Stimulated activated CD4-positive, alpha-beta T cell treated with anti-CD3 and anti-CD28 coated beads, Interleukin-4, amount 100 ng/mL, for 4 hours (primary cell): ENCODE results near the gene PLCXD3.
"Not testable (repeated sequence)": the region's sequence is repeated elsewhere in the genome, so short reads cannot be mapped to it uniquely, and the experiment has no call there.

ENCODE experiments used
- DNase-seq, 2 experiments: peaks; one replicate each; pipeline ENCODE4 v3.0.0-alpha.2; 2020

Gene PLCXD3

DNA sequence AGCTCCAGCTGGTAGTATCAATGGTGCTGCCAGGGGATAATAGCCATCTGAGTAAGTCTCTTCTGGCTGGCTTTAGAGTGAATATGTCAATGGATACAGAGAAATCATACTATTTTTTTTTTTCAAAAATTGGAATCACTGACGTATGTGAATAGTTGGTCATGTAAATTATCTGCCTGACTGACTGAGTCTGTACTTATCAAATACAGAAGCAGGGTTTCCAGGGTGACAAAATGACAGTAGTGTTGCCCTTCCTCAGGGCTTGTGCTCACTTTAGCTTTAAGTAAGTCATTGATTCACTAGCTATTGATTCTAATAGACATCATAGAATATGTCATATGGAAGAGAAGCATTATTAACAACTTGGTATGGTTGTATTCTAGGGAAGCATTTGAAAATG lies 171.1 kb downstream of the PLCXD3 start:
- no peak for DNase-seq

DNA sequence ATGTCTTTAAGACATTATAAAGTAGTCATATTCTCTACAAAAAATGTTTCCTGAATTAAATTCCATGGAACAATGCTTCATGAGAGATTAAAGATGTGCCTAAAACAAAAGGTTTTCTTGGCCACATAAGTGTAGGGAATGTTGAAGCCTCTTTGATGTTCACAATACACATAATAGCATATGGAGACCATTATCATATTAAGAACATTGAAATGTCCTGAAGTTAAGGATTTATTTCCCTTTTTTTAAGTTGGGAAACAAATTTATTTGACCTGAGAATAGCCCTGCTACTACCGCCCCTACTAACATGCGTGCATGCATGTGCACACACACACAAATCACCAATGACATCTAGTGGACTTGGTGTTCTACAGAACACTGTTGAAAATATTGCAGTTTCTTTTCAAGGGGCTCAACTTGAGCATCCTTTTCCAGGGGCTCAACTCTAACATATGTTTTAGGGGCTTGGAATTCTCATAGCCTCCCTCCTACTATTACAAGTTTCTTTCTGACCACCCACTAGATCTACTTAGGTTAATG lies 172.2 kb downstream of the PLCXD3 start:
- no peak for DNase-seq

DNA sequence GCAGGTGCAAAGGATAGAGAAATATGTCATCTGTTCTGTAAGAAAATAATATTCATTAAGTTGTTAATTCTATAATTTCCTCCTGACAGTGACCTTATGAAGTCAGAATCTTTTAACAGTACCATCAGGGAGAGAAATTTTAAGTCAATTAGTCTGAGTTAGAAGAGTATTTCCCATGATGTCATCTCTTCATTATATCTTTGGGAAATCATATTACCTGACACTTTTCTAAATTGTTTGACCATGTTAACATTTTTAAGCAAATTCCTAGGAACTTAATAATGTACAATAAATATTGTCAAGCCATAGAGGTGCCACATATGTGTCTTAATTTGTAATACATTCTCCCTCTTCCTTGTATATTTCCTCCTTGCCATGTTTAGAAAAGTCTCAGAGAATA lies 172.7 kb downstream of the PLCXD3 start:
- DNase-seq: no peak

DNA sequence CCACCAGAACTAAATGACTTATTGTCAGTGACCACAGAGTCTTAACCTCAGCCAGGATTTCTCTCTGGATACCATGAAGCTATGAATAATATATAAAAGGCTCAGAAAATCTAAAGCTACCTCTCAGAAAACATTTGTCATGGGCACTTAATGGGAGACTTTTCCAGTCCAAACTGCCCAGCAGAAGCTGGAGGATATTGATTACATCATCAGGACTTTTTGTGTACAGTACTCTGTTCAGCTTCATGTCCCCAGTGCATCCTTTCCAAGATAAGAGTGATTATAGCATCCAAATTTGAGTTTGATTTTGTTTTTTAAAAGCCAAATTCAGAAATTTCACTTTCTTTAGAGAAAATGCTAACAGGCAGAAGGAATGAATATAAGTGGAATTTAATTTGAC lies 173.2 kb downstream of the PLCXD3 start:
- DNase-seq: no peak

DNA sequence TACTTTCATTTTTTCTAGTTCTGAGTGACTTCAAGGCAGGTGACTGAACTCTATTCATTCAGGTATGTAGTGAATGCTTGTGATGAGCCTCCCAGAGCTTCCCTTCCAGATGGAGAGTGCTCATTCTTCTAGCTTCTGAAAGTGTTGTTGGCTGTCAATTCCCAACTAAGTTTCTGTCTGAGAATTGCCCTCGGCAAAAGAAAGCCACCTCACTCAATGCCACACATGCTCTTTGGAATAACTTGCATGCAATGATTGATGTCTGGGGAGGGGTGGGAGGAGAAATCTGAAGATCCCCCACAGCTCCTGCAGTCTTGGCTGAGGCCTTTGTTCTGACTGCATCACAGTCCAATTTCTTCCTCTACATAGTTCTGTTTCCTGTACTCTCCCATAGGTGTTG lies 173.9 kb downstream of the PLCXD3 start:
- no peak for DNase-seq

DNA sequence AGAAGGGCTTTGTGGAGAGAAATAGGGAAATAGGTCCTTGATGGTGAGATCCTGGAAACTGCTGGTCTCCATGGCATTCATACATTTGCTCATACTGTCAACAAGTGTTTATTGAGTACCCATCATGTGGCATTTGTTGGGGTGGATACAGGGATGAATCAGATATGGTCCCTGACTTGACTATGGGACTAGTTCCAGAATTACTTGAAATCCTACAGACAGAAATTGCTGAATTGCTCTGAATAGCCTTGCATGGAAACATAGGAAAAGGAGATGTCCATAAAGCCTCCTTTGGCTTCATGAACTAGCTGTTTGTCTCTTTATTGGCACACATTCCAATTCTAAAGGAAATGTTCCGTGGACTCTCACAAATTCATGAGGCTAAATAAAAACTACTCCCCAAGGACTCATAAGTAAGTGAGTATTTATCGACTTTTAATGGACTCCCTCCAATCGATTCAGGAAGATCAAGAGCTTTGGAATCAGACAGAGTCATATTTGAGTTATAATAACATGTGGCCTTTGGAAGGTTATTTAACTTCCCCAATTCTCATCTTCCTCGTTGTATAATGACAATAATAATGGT lies 174.7 kb downstream of the PLCXD3 start:
- DNase-seq: no peak

DNA sequence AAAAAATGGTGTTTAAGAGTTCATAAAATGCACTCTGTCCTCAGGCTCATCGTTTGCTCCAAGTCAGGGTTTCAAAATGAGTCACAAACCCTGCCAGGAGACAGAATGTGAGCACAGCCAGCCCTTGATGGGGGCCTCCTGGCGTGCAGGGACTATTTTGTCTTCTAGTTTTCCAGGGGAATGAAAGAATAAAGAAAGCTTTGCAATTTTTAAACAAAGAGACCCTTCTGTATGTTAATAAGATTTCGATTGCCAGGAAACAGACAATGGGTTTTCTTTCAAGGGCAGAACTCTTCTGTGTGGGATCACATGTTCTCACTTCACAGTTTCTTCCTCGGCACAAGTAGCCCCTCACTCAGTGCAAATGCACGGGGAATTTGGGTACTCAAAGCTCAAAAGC lies 175.6 kb downstream of the PLCXD3 start:
- no peak for DNase-seq

DNA sequence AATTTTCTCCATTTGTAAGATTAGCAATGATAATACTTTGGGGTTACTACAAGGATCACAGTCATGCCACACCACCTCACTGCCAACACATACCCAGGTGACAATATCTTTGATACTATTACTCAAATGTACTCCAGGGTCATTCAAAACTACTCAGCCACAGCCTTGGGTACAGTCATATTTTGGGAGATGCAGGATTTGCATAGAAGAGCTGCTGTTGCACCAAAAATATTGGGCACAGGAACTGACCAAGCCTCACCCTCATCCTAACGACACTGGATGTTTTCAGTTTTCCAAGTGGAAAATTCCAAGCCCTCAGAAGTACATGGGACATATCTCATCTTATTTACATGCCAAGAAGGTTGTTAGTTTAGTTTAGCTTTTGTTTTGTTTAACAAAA lies 176.2 kb downstream of the PLCXD3 start:
- DNase-seq: no peak

DNA sequence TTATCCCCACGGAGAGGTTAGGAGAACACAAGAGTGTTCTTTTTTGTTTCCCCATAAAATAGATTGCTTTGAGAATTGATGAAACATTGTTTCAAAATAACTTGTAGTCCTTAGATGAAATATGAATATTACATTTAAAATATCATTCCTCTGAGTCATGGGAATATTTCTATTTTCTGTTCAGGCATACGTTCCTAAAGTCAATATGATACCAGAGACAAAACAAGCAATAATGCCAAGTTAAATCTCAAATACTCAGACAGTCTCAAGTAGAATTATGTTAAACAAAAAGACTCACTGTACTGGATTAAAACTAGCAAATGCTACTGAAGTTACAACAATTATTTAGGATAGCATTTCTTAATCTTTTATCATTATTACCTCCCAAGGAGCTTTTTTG lies 185.3 kb downstream of the PLCXD3 start:
- DNase-seq: no peak

DNA sequence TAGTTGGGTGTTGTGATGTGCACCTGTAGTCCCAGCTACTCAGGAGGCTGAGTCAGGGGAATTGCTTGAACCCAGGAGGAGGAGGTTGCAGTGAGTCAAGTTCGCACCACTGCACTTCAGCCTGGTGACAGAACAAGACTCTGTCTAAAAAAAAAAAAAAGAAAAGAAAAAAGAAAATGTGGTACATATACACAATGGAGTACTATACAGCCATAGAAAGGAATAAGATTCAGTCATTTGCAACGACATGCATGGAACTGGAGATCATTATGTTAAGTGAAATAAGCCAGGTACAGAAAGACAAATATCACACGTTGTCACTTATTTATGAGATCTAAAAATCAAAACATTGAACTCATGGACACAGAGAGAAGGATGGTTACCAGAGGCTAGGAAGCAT lies 187.6 kb downstream of the PLCXD3 start:
- DNase-seq: not testable (repeated sequence)

DNA sequence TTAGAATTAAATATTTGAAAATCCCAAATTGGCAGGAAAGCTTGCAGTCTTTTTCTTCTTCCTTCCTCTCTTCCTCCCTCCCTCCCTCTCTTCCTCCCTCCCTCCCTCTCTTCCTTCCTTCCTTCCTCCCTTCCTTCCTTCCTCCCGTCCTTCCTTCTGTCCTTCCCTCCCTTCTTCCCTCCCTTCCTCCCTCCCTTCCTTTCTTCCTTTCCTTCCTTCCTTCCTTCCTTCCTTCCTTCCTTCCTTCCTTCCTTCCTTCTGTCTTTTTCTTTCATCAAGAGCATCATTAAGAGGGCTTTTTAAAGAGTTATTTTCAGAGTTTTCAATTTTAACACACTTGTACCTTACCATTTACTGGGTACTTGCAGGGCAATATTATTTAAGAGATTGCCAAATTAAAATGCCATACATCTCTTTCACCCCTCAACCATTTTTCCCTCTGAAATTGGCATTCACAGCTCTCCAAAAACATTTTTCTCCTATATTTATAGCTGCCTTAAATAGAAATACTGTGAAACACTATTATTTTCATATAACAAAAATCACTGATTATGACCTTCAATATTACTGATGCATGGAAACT lies 197.8 kb downstream of the PLCXD3 start:
- DNase-seq: no peak

DNA sequence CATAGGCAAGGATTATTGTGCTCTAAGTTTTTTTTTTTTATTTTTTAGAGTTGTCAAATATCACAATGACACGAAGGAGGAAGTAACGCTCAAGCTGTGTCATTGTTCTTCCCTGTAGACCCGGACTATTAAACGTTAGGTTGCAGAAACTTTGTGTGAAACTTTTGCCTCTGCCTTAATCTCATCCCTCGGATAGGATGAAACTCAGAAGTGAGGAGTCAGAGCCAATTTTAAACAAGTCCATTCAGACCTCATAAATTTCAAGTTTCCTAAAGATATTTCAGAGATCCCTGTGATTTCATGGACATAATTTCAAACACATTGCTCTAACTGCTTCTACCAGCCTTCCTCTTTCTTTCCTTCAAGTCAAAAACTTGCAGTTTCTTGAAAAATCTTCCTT lies 198.3 kb downstream of the PLCXD3 start:
- no peak for DNase-seq

DNA sequence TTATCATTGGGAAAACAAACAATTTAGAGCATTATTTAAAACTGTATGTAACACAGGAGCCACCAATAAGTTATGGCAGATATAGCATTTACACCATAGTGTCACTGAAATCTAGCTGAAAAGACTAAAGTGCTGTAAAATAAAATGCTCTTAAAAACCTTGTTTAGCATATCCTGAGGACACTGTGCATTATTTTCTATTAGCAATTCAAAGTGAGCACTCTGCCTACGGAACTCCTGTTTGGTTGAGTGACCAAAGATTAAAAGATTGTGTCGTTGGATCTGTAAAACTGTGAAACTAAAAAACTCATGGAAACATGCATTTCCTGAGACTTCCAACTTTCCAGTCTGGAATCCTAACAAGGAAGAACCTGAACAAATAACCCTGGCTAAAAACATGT lies 201.1 kb downstream of the PLCXD3 start:
- no peak for DNase-seq

DNA sequence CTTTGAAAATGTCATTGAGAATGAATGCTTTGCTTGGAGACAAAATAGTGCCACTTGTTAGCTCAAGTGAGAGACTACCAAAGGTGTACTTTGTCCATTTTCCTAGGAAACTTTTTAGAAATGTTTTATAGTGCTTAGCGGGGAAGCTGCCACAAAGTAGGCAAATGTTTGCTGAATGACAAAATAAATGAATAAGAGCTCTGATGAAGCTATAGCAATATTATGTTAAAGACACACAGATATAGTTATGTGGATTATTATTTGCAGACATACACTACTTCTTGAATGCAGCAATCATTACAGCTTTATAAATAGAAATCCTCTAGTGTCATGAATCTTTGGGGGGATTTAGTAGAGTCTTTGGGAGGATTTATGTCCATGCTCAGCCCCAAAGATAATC lies 204.4 kb downstream of the PLCXD3 start:
- no peak for DNase-seq

DNA sequence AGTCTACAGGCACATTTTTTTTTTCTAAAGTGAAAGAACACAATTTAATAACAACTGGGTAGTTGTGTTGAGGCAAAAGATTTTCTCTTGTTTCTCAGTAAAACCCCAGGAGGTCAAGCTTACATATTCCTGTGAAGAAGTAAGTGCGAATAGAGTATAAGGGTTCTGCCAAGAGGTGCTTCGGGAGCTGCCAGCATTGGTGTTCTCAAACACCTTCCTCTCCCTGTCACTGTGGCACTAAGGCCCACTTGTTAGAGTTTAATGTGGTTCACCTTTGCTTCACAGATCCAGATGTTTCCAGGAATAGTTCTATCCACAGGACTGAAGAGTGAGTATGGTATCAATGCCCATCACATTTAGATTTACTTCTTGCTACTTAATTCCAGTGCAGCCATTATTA lies 205.3 kb downstream of the PLCXD3 start:
- no peak for DNase-seq

DNA sequence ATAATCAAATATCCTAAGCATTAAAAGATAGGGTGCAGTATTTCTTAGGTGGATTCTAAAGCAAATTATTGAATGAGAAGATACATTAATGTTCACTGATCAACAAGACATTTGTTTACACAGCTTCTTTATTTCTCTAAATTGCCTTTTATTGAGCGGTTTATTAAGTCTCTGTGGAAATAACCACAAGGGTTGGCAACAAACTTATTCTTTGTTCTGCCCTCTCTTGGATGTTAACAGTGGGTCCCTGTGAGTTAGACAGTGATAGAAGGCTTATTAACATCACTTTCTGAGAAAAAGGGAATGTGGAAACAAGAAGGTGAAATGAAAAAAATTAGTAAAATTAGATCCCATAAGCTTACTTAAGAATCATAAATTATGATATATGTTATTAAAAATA lies 214.3 kb downstream of the PLCXD3 start:
- no peak for DNase-seq

DNA sequence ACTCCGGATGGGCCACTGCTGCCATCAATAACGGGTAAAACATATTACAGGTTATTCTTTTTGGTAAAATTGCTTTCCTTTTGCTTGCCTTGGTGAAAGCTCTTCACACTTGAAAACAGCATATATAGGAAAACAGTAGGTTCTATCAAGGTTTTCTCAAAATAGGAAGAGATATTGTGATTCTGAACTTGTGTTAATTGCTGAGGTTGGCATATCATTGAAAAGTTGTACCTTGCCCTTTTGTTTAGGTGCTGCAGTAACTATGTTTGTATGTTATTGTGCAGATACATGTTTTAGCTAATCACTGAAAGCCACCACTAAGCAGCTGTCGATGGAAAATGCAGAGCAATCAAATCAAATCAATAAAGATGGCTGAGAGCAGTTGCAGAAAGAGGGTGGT lies 219.1 kb downstream of the PLCXD3 start:
- DNase-seq: no peak

DNA sequence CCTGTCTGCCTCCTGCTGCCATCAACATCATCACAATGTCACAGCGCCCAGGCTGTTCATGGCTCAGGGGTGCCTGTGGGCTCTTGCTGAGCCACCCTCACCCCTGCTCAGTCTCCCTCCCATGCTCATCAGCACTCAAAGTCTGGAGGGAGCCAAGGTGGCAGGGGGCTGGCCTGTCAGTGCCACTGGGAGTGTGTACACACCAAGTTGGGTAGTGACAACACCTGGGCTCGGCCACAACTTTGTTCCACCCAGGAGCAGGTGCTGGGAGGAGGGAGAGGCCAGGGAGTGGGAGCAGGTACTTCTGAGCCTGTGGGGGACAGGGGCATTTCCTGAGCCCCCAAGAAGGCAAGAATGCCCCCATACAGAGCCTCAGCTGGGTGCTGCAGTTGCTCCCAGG lies 219.6 kb downstream of the PLCXD3 start:
- DNase-seq: no peak

DNA sequence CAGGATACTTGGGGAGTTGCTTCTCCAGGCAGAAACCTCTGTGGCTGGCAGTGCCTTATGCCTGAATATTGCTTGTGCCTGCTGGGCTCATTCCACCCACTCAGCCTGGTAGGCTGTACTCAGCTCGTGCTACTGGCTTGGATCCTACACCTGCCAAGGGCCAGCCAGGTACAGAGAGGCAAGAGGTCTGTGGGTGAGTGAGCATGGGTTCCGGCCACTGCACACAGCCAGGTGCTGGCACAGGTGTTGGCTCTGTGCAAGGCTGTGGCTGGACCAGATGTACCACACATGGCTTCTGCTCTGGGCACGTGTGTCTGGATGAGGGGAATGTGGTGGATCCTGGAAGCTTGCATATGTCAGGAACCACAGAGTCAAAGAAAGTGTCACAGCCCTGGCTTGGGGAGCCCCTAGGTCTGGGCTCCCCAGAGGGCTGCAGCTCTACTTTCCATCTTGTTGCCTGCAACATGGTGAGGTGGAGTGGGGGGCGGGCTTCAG lies 220.4 kb downstream of the PLCXD3 start:
- DNase-seq: no peak

DNA sequence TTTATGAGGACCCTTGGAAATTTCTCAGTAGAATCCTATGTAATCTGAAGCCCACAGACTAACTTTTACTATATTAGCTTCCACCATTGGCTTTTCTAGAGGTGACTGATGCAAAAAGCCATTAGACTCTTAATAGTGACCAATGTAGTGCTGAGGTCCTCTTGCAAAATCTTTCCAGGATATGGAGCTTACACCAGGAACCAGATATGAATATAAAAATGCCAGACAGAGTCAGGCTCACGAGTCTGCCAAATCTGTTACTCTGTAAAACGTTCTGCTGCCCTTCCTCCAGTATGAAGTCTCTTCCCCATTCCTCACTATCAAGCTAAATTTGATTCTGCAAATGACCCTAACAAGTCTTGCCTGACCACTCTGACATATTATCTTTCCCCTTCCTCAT lies 223.7 kb downstream of the PLCXD3 start:
- DNase-seq: no peak

DNA sequence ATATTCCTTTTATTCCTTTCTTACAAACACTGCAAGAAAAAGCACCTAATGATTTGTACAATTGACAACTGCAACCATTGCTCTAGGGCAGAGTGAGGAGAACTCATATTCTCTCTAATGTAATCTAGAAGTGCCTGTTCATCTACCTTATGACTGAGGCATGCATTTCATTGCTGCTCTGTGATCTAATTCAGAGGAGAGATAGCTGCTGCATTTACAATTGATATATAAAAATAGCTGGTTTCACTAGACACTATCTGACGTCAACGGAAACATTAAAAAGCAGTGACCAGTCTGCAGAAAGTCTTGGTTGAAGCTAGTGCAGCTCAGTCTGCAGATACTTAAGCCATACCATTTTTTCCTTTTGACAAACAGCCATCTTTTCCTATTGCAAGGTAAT lies 224.2 kb downstream of the PLCXD3 start:
- no peak for DNase-seq

DNA sequence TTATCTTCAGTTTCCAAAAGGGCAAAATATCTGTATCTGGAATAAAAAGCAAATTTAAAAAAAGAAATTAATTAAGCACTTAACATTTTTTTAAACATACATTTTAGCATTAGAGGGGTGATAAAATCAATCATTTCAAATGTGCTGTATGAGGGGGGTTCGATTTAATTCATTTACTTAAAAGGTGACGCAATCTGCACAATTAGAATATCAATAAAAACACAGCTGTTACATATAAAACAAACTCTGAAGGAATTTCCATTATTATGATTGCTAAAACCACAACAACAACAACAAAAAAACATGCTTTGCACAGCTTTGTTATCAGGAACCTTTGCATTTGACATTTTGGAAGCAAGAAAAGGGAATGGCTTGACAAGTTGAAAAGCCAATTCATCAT lies 225.5 kb downstream of the PLCXD3 start:
- DNase-seq: no peak

DNA sequence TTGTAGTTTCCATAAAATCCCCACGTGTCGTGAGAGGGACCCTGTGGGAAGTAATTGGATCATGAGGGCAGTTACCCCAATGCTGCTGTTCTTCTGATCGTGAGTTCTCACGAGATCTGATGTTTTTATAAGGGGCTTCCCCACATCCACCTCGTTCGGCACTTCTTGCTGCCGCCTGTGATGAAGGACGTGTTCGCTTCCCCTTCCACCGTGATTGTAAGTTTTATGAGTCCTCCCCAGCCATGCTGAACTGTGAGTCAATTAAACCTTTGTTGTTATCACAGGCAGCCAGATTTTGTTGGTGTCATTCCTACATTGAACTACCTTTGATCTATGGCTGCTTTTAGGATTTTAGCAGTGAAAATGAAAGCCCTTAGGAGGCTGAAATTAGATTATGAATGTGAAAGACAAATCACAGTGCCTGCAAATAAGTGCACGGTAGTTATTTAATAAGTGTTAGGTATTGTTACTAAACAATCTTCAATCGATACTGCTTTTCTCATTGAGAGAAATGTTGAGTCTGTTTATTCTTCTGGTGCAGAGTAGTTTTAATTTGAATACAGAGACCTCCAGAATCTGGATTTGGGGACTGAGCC lies 229.1 kb downstream of the PLCXD3 start:
- no peak for DNase-seq

DNA sequence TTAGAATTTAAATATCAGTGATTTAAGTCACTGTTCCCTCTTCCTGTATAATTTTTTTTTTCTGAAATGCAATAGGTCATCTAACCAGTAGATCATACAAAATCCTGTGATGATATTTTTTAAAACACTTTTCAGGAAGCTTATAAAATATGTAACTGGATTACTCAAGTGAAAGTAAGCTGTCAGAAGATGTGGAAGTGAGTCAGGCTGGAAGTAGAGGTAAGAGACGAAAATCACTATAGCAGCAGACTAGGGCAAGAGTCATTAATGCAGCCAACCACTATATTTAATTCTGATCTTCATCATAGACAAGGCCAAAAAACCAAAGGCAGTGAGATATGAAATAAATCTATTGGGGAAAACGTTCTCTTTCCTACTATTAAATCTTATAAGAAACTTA lies 231.4 kb downstream of the PLCXD3 start:
- no peak for DNase-seq
